ENCODE data around the gene STPG2.
"Not testable (repeated sequence)": the region's sequence is repeated elsewhere in the genome, so short reads cannot be mapped to it uniquely, and the experiment has no call there.

Gene STPG2

GRCh38 chr4:97585274-97585673 is 558.0 kb downstream of the STPG2 start:
- Histone ChIP-seq H3K4me3 (ENCODE audit: low read depth, low read length) (no peak overlapping the region), H3K9me3 (no peaks in the 10 kb centered on the region), H3K4me1 (no peaks in the 10 kb centered on the region), H3K27me3 (no peaks in the 10 kb centered on the region), H3K36me3 (no peaks in the 10 kb centered on the region)
- DNase-seq: no peak
- no peak for TF ChIP-seq CTCF (IDR thresholded peaks at IDR 0.05; ENCODE audit: low read depth, low read length)

DNA sequence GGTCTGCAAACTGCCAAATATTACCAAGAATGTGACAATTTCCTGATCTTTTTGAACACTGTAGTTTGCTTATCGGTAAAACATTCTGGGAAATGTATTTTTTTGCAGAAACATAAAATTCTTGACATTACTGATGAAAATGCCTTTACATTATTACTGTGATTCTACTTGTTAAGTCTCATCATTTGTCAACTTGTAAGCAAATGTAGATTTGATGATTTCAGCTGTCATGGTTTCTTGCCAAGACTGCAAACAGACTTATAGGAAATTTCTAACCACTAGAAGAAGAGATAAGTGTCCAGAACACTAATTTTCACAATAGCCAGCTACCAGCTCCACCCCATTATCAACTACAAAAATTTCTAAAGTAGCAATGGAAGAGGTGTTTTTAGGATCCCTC is 560.4 kb downstream of the STPG2 start:
- Histone ChIP-seq H3K4me1 (no peaks in the 10 kb centered on the region), H3K9me3 (no peaks in the 10 kb centered on the region), H3K27me3 (no peaks in the 10 kb centered on the region), H3K4me3 (ENCODE audit: low read depth, low read length) (no peak overlapping the region), H3K36me3 (no peaks in the 10 kb centered on the region)
- no peak for DNase-seq
- TF ChIP-seq CTCF (IDR thresholded peaks at IDR 0.05; ENCODE audit: low read depth, low read length): no peak

GRCh38 chr4:97577004-97577403 is 566.3 kb downstream of the STPG2 start:
- Histone ChIP-seq H3K36me3 (no peaks in the 10 kb centered on the region), H3K9me3 (no peaks in the 10 kb centered on the region), H3K4me1 (no peaks in the 10 kb centered on the region), H3K27me3 (no peaks in the 10 kb centered on the region), H3K4me3 (ENCODE audit: low read depth, low read length) (no peak overlapping the region)
- DNase-seq: no peak
- no peak for TF ChIP-seq CTCF (IDR thresholded peaks at IDR 0.05; ENCODE audit: low read depth, low read length)

DNA sequence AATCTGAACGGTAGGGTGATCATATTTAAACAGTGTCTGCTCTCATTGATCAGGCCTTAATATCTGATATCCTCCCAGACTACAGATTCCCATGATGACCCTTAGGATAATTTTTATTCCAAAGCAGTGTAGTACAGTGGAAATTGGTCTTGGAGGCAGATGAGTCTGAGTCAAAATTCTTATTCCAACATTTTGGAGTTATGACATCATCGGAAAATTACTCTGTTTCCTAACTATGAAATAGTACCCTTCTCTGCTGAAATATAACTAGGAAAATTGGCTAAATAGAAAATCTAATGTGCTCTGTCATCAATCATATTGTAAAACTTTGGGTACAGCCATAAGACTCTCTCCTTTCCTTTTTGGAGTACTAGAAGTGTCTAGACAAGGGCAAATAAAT is 583.3 kb downstream of the STPG2 start:
- no peaks in the 10 kb centered on the region for H3K36me3 ChIP-seq
- no peaks in the 10 kb centered on the region for H3K27me3 ChIP-seq
- no peak for TF ChIP-seq CTCF (IDR thresholded peaks at IDR 0.05; ENCODE audit: low read depth, low read length)
- H3K9me3 ChIP-seq: no peaks in the 10 kb centered on the region
- H3K4me1 ChIP-seq: no peaks in the 10 kb centered on the region
- H3K4me3 ChIP-seq (ENCODE audit: low read depth, low read length): no peak overlapping the region
- DNase-seq: no peak

DNA sequence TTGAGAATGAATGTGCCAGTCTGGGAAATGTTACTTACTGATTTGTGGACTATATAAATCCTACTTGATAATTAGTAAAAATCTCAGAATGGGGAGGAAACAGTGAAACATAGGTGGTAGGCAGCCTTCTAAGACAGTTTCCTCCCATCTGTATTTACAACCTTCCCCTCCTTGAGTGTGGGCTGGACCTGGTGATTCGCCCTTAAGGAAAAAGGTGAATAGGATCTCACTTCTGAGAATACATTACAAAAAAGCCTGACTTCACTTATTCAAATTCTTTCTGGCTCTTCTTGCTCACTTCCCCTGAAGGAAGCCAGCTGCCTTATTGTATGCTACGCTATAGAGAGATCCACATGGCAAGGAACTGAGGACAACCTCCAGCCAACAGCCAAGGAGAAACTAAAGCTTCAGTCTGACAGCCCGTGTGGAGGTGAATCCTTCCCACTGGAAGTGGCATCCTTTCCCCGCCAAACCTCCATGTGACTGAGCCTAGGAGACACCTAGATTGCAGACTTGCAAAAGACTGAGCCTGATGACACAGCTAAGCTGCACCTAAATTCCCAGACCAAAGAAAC is 585.0 kb downstream of the STPG2 start:
- Histone ChIP-seq H3K4me1 (no peaks in the 10 kb centered on the region), H3K9me3 (no peaks in the 10 kb centered on the region), H3K4me3 (ENCODE audit: low read depth, low read length) (no peak overlapping the region), H3K27me3 (no peaks in the 10 kb centered on the region), H3K36me3 (no peaks in the 10 kb centered on the region)
- no peak for DNase-seq
- TF ChIP-seq CTCF (IDR thresholded peaks at IDR 0.05; ENCODE audit: low read depth, low read length): no peak

DNA sequence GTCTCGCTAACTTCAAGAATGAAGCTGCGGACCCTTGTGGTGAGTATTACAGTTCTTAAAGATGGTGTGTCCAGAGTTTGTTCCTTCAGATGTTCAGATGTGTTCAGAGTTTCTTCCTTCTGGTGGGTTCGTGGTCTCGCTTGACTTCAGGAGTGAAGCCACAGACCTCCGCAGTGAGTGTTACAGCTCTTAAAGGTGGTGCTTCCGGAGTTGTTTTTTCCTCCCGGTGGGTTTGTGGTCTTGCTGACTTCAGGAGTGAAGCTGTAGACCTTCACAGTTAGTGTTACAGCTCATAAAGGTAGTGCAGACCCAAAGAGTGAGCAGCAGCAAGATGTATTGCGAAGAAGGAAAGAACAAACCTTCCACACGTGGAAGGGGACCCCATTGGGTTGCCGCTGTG is 592.6 kb downstream of the STPG2 start:
- not testable (repeated sequence) for H3K27me3 ChIP-seq; DNase-seq; H3K4me3 ChIP-seq (ENCODE audit: low read depth, low read length); H3K36me3 ChIP-seq; H3K4me1 ChIP-seq; H3K9me3 ChIP-seq
